ENCODE results near the gene GET4.

DNA sequence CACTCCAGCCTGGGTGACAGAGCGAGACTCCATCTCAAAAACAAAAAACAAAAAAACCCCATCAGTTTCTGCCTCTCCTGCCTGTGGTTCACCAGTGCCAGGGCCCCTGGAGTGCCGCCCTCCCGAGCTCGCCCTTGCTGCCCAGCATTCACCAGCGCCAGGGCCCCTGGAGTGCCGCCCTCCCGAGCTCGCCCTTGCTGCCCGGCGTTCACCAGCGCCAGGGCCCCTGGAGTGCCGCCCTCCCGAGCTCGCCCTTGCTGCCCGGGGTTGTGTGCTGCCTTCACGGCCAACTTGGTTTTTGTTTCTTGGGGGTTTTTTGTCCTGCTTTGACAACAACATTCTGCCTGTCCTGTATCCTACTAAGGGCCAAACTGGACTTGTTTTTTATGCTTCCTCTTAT, 13.2 kb upstream of the GET4 start:
- TF ChIP-seq, protein P1, sequence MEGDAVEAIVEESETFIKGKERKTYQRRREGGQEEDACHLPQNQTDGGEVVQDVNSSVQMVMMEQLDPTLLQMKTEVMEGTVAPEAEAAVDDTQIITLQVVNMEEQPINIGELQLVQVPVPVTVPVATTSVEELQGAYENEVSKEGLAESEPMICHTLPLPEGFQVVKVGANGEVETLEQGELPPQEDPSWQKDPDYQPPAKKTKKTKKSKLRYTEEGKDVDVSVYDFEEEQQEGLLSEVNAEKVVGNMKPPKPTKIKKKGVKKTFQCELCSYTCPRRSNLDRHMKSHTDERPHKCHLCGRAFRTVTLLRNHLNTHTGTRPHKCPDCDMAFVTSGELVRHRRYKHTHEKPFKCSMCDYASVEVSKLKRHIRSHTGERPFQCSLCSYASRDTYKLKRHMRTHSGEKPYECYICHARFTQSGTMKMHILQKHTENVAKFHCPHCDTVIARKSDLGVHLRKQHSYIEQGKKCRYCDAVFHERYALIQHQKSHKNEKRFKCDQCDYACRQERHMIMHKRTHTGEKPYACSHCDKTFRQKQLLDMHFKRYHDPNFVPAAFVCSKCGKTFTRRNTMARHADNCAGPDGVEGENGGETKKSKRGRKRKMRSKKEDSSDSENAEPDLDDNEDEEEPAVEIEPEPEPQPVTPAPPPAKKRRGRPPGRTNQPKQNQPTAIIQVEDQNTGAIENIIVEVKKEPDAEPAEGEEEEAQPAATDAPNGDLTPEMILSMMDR (IDR thresholded peaks at IDR 0.05) = no peak
- no peak for TF ChIP-seq POLR2A (IDR thresholded peaks at IDR 0.05)

All from lower leg skin (tissue), 3 donors.